ENCODE measurements around the gene MAD1L1.
"Not testable (repeated sequence)": the region's sequence is repeated elsewhere in the genome, so short reads cannot be mapped to it uniquely, and the experiment has no call there.

MAD1L1 gene

DNA sequence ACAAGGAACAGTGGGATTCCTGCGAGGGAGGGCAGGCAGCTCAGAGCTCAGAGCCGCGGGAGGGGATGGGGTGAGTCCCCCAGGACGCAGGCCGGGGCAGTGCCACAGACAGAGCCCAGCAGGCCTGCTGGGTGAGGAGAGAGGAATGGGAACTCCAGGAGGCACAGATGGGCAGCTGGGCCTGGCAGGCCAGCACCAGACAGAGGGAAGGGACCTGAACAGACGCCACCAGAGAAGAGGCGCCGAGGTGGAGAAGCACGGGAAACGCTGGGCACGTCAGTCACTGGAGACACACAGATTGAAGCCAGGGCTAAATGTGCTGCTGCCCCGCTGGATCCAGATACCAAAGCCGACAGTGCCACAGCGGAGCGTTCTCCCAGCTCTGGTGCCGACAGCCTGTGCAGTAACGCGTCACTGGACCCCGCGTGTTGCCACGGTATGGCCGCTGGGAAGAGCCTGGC lies 225.8 kb downstream of the MAD1L1 start:
- no peak for DNase-seq

DNA sequence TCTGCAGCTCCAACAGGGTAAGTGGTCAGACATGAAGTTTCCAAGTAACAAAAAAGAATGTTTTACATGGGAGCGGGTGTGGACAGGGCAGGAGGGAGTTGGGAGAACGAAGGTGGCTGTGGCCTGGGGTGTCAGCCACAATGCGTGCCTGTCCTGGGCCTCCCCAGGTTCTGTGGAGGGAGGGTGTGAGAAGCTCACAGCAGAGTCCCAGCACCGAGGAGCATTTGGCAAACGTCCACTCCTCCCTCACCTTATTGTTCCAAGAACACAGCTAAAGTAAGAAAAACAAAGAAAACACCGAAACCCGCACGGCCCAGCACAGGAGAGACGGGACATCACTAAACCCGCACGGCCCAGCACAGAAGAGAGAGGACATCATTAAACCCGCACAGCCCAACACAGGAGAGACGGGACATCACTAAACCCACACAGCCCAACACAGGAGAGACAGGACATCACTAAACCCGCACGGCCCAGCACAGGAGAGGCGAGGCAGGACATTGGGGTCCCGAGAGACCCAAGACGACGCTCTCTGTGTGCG lies 226.4 kb downstream of the MAD1L1 start:
- DNase-seq: no peak

DNA sequence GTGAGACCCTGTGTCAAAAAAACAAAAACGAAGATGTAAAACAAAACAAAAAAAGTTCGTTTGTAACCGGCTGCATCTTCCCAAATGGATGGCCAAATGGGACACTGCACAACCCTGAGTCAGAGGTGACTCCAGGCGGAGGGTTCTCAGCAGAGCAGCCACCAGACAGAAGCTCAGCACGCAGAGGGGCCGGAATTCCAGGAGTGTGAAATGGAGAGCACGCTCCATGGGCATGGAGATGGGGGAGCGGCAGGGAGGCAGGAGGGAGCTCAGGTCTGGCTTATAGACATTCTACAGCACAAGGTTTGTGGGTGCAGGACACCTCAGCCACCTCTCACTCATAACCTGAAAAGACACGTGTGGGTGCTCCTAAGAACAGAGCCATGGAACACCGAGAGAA lies 227.0 kb downstream of the MAD1L1 start:
- DNase-seq: no peak

DNA sequence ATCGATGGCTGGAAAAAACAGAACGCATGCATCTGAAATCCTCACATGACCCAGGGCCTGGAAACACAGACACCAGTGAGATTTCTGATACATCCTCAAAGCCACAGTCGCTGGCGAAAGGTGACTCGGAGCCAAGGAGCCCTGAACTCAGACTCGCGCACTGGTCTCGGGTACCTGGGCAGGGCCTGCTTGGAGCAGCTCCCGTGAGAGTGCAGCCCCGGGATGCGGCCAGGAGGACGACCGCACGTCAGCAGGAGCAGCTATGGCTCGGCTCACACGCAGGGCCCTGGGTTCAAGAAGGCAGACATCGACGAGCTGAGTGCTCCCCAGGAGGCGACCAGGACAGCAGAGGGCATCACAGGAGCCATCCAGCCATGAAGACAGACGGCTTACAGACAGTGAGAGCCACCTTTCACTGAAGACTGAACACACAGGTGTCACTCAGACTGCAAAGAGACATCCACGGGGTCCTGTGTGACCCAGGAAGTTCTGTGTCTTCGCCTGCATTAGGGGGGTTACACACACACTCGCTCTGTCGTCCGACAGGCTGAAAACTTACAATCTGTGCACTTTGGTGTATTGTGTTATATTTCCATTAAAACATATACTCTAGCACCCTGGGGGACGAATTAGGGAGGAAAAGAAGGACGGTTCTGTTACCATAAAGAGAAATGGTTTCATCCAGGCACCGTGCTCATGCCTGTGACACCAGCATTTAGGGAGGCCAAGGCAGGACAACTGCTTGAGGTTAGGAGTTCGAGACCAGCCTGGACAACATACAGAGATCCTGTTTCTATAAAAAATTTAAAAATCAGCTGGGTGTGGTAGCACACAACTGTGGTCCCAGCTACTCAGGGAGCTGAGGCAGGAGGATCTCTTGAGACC lies 227.7 kb downstream of the MAD1L1 start:
- no peak for DNase-seq

DNA sequence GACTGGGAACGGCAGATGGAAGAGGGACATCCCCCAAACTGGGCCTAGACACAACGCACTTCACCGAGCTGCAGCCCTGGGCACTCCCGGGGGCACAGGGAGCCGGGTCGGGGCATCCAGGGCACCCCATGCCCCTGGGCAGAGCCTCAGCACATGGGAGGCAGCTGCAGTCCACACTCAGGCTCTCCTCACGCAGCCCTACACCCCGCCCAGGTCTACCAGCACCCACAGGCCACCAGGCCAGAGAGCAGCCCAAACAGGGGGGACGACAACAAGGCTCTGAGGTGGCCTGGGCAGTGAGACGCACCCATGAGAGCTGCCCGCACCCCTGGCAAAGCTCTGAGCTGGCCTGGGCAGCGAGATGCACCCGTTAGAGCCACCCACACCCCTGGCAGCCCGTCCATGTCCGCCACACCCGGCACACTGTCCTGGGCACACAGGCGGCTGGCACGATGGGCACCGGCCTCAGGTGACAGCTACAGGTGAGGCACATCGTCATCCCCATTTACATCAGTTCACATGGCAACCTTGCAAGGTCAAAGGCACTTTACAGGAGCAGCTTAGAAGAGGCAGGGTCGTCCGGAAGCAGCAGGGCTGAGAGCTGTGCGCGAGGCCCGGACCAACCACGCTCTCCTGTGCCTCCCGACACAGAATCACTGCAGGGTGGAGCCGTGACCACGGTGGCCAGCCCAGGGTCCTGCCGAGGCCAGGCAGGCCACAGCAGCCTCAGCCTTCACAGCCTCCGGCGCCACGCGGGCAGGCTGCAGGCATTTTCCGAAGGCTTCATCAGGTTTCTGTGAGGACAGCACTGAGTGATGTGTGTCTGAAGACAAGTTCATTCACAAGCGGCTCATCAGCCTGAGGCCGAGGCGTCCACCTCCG lies 228.6 kb downstream of the MAD1L1 start:
- DNase-seq: no peak

DNA sequence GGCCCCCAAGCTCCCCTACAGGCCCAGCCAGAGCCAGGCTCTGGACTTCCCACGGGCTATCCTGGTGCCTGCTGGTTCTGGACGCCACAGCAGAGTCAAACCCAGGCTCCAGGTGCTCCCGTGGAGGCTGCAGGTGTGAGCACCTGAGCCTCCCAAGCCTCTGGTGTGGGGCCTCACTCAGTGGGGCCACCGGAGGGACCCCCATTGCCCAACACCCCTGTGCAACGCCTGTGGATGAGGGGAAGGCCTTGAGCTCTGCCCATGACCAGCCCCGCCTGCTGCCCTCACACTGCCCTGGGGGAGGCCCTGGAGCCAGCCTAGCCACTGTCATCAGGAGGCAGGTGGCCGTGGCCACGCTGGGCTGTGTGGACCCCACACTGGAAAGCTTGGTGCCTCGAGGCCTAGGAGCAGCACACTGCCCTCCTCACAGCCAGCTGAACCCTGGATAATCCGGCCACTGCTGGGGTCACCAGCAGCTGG lies 229.3 kb downstream of the MAD1L1 start:
- no peak for DNase-seq

DNA sequence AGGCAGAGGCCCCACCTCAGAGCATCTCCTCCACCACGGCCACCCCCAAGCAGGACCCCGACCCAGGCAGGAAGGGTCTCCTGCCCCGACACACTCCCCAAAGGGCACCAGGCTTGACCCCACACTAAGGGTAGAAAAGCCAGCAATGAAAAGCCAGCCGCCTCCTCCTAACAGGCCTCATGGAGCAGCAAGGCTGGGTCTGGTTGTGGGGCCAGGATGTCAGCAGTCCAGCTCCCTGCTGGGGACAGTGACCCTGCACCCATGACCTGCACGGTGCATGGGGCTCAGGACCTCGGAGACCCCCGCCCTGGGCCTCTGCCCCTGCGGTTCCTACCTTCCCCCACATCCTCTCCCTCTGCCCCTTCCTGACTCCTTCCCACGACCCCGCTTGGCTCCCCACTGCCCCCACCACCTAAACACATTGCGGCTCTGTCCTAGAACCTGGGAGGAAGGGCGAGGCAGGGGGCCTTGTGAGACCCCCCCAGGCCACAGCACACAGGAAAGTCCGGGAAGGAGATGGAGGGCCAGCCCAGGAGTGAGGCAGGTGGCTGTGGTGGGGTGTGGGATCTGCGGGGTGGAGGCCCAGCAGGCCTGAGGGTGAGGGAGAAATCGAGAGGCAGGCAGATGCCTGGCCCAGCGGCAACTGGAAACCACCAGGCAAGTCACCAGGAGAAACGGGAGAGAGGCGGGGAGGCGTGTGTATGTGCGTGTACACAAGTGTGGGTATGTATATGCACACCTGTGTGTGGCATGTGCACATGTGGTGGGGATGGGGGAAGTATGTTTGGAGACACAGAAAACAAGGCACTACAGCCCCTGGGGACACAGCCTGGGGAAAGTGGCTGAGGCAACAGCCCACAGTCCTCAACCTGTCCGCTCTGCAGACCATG lies 229.9 kb downstream of the MAD1L1 start:
- DNase-seq: no peak

DNA sequence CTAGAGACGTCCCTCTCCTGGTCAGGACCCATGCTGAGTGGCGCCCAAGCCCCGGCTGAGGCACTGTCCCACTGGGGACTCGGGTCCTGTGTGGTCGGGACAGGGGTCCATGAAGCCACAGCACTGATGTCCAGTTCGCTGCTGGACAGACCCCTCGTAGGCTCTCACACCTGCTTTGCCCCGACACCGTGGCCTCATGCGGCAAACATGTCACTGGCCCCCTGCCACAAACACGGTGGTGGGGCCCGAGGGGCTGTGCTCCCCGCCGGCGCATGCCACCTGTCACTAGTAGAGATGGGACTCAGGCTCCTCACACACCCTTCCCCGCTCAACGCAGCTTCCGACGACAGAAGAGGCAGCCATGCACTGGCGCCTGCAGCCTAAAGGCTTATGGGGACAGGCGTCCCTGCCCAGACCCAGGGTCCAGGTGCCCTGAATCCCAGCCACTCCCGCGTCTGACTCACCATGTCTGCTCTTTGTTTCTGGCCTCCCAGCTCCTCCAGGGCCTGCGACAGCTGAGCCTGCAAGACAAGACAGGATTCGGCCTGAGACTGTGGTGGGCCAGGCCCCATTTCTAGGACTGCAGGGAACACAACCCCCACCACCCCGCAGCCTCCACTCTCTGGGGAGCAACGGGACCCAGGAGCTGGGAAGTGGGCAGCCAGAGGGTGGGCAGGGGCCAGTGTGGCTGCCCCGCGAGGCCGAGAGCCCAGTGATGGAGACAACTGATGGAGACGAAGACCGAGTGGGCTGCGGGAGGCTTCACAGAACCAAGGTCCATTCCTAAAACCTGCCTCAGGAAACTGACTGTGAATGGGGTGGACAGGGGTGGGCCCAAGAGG lies 230.9 kb downstream of the MAD1L1 start:
- no peak for DNase-seq

DNA sequence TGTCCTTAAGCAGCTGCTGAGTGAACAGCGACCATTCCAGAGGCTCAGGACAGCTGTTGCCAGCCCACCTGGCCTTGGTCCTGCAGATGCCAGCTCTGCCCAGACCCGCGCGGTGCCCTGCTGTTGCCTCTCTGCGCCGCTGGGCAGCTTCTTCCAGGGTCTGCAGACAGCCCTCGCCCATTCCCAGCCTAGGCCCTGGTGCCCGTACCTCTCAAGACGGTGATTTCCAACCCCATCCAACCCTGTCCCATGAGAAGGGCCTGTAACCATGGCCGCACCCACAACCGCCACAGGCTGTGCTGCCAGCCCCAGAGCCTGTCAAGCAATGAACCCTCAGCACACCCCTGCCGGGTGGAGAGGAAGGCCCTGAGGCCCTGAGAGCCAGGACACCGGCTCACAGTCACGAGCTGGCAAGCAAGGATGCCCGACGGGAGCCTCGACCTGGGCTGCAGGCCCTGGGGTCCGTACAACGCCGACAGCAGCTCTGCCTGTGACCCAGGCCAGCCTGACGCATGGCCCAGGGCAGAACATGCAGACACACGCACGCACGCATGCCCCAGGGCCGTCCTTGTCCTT lies 231.9 kb downstream of the MAD1L1 start:
- no peak for DNase-seq

DNA sequence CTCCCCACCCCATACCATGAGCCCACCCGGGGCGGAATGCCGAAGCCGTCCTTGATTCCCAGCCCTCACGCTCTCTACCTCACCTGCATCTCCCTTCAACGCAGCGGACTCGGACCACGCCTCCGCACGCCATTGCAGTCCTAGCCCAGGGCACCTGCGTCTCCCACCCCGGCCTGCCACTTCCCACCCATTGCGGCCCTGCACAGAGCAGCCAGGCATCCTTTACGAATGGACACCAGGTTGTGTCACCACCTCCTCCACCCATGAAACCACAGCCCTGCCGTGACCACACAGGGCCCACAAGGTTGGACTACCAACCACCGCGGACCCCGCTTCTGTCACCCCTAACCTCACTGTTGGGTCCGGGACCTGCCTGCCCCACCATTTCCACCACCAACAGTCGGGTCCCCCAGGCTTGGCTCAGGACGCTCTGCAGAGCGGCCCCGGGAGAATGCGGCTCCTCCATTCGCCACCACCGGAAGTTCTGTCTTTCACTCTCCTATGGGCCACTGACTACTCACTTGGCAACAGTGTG lies 232.5 kb downstream of the MAD1L1 start:
- DNase-seq: no peak

DNA sequence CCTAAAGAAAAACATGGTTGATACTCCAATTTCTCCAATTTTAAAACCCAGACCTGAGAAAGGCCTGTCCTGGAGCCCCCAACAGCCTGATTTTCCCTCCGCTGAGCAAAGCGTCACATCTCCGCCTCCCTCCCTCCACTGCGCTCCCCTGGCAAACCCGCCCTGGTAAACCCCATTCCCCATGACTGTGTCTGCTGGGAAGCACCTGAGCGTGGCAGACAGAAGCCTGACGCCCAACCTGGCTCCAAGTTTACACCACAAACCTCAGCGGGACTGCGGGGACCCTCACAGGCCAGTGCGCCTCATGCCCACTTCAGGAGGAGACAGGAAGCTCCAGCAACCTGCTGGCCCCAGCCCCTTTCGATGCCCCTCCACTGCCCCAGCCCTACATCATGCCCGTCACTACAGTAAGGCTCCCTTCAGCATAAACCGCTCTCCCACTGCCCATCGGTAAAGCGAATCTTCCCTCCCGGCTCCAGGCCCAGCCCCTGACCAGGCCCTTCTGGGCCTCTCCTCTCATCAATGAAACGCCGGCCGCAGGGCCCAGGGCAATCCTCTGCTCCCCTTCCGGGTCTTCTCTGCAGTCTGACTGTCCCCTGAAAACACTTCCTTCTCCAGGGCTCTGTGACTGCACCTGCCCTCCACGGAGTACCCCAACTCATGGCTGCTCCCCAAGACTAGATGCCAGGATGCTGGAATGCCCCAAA lies 233.3 kb downstream of the MAD1L1 start:
- DNase-seq: no peak

DNA sequence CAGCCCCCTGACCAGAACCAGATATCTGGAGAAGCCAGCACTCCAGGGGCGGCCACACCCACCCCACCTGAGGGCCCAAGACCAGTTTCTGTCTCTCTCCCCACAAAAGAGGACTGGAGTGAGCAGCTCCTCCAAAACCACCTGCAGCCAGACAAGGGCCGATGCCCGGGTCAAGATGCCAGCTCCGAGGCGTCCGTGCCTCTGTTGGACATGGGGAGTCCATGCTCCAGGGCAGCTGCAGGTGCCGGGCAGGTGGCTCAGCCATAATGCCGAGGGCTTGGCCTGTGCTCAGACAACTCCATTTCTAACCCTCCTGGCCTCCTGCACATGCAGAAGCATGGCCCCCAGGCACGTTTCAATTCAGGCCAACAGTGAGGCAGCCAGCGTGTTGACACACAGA lies 234.6 kb downstream of the MAD1L1 start:
- no peak for DNase-seq

DNA sequence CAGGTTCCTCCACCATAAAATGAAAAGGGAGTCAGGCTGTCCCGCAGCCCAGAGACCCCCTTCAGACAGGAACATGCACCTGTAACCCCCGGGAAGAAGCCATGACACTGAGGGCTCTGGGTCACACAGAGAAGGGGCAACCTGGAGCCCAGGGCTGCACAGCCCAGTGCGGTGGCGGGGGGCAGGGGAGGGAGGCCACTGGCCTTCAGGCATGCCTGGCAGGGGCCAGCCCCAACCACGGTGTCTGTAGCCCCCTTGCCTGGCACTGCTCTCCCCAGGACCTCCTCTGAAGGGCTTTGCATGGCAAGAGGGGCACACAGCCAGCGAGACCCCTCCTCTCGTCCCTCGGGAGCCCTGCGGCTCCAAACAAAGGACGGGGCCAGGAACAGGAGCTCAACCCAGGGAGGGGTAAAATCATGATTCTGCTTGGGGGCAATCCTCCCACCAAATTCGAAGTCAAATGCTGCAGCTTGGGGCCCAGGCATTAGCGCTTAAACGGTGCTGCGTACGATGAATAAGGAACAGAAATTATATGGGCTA lies 235.1 kb downstream of the MAD1L1 start:
- no peak for DNase-seq

DNA sequence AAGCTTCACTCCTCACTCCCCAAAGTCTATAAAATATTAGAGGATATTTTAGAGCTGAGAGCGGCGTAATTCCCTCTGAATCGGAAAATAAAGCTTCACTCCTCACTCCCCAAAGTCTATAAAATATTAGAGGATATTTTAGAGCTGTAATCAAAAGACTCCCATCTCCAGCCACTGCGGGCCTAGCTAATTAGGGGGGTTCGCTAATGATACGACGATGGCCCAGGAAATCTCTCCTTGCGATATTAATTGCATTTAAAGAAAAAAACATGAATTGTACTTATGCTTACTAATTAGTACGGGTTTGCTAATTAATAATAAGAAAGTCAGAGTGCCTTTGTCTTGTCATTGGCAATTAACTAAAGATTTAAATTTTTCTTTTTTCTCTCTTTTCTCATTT lies 235.9 kb downstream of the MAD1L1 start:
- DNase-seq: no peak

DNA sequence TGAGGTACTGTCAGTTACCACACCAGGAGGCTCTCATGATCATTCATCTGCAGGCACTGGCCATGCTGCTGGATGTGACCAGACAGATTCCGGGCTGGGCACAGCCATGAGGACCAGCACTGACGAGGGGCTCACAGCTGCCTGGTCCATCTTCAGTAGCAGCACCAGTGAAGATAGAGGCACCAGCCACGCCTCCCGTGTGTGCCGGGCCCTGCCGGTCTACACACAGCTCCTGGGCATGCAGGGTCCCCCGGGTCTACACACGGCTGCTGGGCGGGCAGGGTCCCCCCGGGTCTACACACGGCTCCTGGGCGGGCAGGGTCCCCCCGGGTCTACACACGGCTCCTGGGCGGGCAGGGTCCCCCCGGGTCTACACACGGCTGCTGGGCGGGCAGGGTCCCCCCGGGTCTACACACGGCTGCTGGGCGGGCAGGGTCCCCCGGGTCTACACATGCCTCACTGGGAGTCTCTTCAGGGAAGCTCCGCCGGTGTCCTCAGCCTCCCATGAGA lies 236.8 kb downstream of the MAD1L1 start:
- not testable (repeated sequence) for DNase-seq

DNA sequence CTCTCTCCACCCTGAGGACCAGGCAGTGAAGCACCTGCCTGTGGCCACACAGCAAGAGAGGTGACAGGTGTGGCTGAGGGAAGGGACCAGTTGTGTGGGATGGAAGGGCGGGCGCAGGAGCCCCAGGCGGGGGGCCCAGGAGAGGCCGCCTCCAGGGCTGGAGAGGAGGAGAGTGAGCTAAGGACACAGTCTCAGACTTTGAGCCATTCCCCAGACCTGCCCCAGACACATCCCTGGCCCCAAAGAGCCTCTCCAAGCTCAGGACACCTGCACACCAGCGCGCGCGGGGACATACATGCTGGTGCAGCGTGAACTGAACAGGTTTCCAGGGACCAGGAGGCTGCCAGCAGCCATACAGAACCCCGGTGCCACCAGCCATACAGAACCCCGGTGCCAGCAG lies 237.3 kb downstream of the MAD1L1 start:
- DNase-seq: no peak

DNA sequence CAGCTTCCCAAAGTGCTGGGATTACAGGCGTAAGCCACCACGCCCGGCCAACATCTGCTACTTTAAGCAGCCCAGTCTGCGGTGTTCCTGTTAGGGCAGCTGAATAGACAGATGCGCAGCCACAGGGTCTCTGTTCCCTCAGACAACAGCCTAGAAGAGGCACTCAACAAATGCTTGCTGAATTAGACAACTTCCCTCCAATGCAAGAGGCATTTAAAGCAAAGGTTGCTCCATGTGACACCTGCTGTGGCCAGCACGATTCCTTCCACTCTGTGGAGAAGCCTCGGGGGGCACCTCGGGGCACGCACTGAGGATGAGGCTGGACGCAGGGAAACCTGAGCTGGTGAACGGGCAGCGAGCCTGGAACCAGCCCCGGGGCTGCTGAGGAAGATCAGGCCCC lies 237.8 kb downstream of the MAD1L1 start:
- no peak for DNase-seq

Data from nucleus accumbens (tissue), 56 donors.